H9 (cell line): ENCODE results near the gene BOLA3. TPM values are rescaled to one million over a fixed set of nuclear protein-coding genes. Genes with fewer than 3 reads are reported as not detected.

Source experiments
- DNase-seq: peaks from one replicate; pipeline ENCODE4 v3.0.0-alpha.2; 2017
- H2AFZ ChIP-seq: one replicate; pipeline ENCODE4 v1.6.1; 2013; ENCODE audit warnings: mild to moderate bottlenecking, low read length, control low read depth, moderate library complexity
- H2AK5ac ChIP-seq: 2 replicates; pipeline ENCODE4 v1.6.1; 2013; ENCODE audit warnings: low read length, control low read depth, mixed read lengths; ENCODE audit not compliant: insufficient read length
- H2BK120ac ChIP-seq: one replicate; pipeline ENCODE4 v1.6.1; 2013; ENCODE audit warnings: low read depth, mild to moderate bottlenecking, low read length, control low read depth, inconsistent platforms; ENCODE audit not compliant: poor library complexity, severe bottlenecking
- H2BK12ac ChIP-seq: 2 replicates; pipeline ENCODE4 v1.6.1; 2013; ENCODE audit warnings: low read length, control low read depth, mixed read lengths, low read depth; ENCODE audit not compliant: insufficient read length
- H2BK15ac ChIP-seq: 2 replicates; pipeline ENCODE4 v1.6.1; 2013; ENCODE audit warnings: low read depth, low read length, control low read depth
- H2BK20ac ChIP-seq: one replicate; pipeline ENCODE4 v1.6.1; 2013; ENCODE audit warnings: low read depth, mild to moderate bottlenecking, low read length, control low read depth, inconsistent platforms; ENCODE audit not compliant: poor library complexity, severe bottlenecking
- H2BK5ac ChIP-seq: 2 replicates; pipeline ENCODE4 v1.6.1; 2013; ENCODE audit warnings: low read length, control low read depth, mixed read lengths; ENCODE audit not compliant: insufficient read length
- H3K14ac ChIP-seq: 2 replicates; pipeline ENCODE4 v1.6.1; 2013; ENCODE audit warnings: low read length, control low read depth; ENCODE audit not compliant: insufficient read depth
- H3K18ac ChIP-seq: 2 replicates; pipeline ENCODE4 v1.6.1; 2013; ENCODE audit warnings: low read depth, mild to moderate bottlenecking, mixed read lengths, low read length, control low read depth; ENCODE audit not compliant: insufficient read length
- H3K23ac ChIP-seq: 2 replicates; pipeline ENCODE4 v1.6.1; 2013; ENCODE audit warnings: low read length, control low read depth, mixed read lengths, low read depth; ENCODE audit not compliant: insufficient read length
- H3K23me2 ChIP-seq: 2 replicates; pipeline ENCODE4 v1.6.1; 2013; ENCODE audit warnings: low read depth, mild to moderate bottlenecking, mixed read lengths, low read length, control low read depth; ENCODE audit not compliant: insufficient read length, poor library complexity, severe bottlenecking
- H3K27ac ChIP-seq: 2 replicates; pipeline ENCODE4 v1.5.1; 2013; ENCODE audit warnings: low read length, control low read depth, mixed read lengths, low read depth; ENCODE audit not compliant: insufficient read length
- H3K27me3 ChIP-seq: 2 replicates; pipeline ENCODE4 v1.6.1; 2013; ENCODE audit warnings: low read length, control low read depth, inconsistent platforms; ENCODE audit not compliant: insufficient read depth
- H3K4ac ChIP-seq: 2 replicates; pipeline ENCODE4 v1.6.1; 2013; ENCODE audit warnings: low read depth, mild to moderate bottlenecking, control low read depth, inconsistent platforms, low read length, moderate library complexity
- H3K4me1 ChIP-seq: 2 replicates; pipeline ENCODE4 v1.6.1; 2013; ENCODE audit warnings: low read length, control low read depth, inconsistent platforms; ENCODE audit not compliant: insufficient read depth
- H3K4me2 ChIP-seq: 2 replicates; pipeline ENCODE4 v1.6.1; 2013; ENCODE audit warnings: low read length, control low read depth, mixed read lengths; ENCODE audit not compliant: insufficient read length, insufficient read depth
- H3K56ac ChIP-seq: 2 replicates; pipeline ENCODE4 v1.6.1; 2013; ENCODE audit warnings: low read depth, mild to moderate bottlenecking, mixed read lengths, low read length, control low read depth; ENCODE audit not compliant: insufficient read length
- H3K79me1 ChIP-seq: 2 replicates; pipeline ENCODE4 v1.6.1; 2013; ENCODE audit warnings: low read depth, mild to moderate bottlenecking, moderate library complexity, low read length, control low read depth, inconsistent platforms; ENCODE audit not compliant: insufficient read depth, poor library complexity, severe bottlenecking
- H3K79me2 ChIP-seq: 2 replicates; pipeline ENCODE4 v1.6.1; 2013; ENCODE audit warnings: low read length, control low read depth, inconsistent platforms; ENCODE audit not compliant: insufficient read depth
- H3K9ac ChIP-seq: 2 replicates; pipeline ENCODE4 v1.6.1; 2013; ENCODE audit warnings: low read length, control low read depth, mixed read lengths; ENCODE audit not compliant: insufficient read length; ENCODE audit errors: extremely low read depth
- H3K9me3 ChIP-seq: one replicate; pipeline ENCODE4 v1.6.1; 2013; ENCODE audit warnings: low read depth, low read length, inconsistent platforms; ENCODE audit not compliant: control insufficient read depth
- H3T11ph ChIP-seq: one replicate; pipeline ENCODE4 v1.6.1; 2013; ENCODE audit warnings: mild to moderate bottlenecking, low read length, control low read depth, inconsistent platforms
- H4K20me1 ChIP-seq: one replicate; pipeline ENCODE4 v1.6.1; 2013; ENCODE audit not compliant: control insufficient read depth, insufficient read length, insufficient read depth
- H4K5ac ChIP-seq: 2 replicates; pipeline ENCODE4 v1.6.1; 2013; ENCODE audit warnings: low read depth, mild to moderate bottlenecking, mixed read lengths, low read length, control low read depth; ENCODE audit not compliant: insufficient read length
- H4K8ac ChIP-seq: replicated peaks from 2 replicates; pipeline ENCODE4 v1.6.1; 2013; ENCODE audit warnings: low read length, control low read depth, mixed read lengths, low read depth; ENCODE audit not compliant: insufficient read length
- H4K91ac ChIP-seq: 2 replicates; pipeline ENCODE4 v1.6.1; 2013; ENCODE audit warnings: low read depth, mild to moderate bottlenecking, moderate library complexity, mixed read lengths, low read length, control low read depth; ENCODE audit not compliant: insufficient read length
- H3K27ac Mint-ChIP-seq, 3 experiments: 2 replicates in 2 of 3; 3 replicates in 1 of 3; pipeline ENCODE4 v1.8.0; 2020 to 2021; ENCODE audit warnings: mixed read lengths in 3 of 3, mild to moderate bottlenecking in 1 of 3, moderate library complexity in 1 of 3
- H3K27me3 Mint-ChIP-seq: 2 replicates; pipeline ENCODE4 v1.8.0; 2021; ENCODE audit warnings: low read depth, mild to moderate bottlenecking, moderate library complexity, mixed read lengths
- H3K36me3 Mint-ChIP-seq, 3 experiments: 2 replicates in 2 of 3; 3 replicates in 1 of 3; pipeline ENCODE4 v1.8.0; 2020 to 2021; ENCODE audit warnings: low read depth in 3 of 3, mixed read lengths in 3 of 3; ENCODE audit not compliant: insufficient read depth in 1 of 3
- H3K4me1 Mint-ChIP-seq, 2 experiments: 2 replicates each; pipeline ENCODE4 v1.8.0; 2020; ENCODE audit warnings: mixed read lengths in 2 of 2
- H3K4me3 Mint-ChIP-seq, 2 experiments: 2 replicates in 1 of 2; 3 replicates in 1 of 2; pipeline ENCODE4 v1.8.0; 2020 to 2021; ENCODE audit warnings: mild to moderate bottlenecking in 2 of 2, mixed read lengths in 2 of 2, moderate library complexity in 1 of 2
- H3K9me3 Mint-ChIP-seq, 2 experiments: 2 replicates in 1 of 2; 3 replicates in 1 of 2; pipeline ENCODE4 v1.8.0; 2020; ENCODE audit warnings: mild to moderate bottlenecking in 2 of 2, mixed read lengths in 2 of 2, moderate library complexity in 1 of 2
- CTCF ChIP-seq: fragments of 200-600 bp; sonication (generic); conservative IDR thresholded peaks from 3 replicates; pipeline ENCODE4 v1.8.0; 2021; ENCODE audit warnings: antibody characterized with exemption, mild to moderate bottlenecking
- WGBS: extraction: QIAGEN DNeasy Blood & Tissue Kit; methylation state at CpG from one replicate; pipeline ENCODE4 v1.1.7; 2013; ENCODE audit warnings: missing lambda C conversion rate, low lambda C conversion rate, mixed read lengths; ENCODE audit not compliant: insufficient read length; ENCODE audit errors: extremely low coverage; 5-methylcytosine and 5-hydroxymethylcytosine counted together
- total RNA-seq: library from RNA; stranded (reverse); gene quantifications from 2 replicates; pipeline ENCODE4 v1.2.1, GENCODE V29; 2021

BOLA3 gene
- total RNA-seq, 1 experiment from 2014 or later = 45.0 TPM

GRCh38 chr2:74148457-74149246 is 940 bp upstream of the BOLA3 start:
- H3K9ac ChIP-seq = peak overlapping the region; percentile 77
- H2BK15ac ChIP-seq = no peak overlapping the region
- DNase-seq = peak; percentile 33
- H3K27ac Mint-ChIP-seq = no peak overlapping the region
- H3K14ac ChIP-seq = peak overlapping the region; percentile 37; the same call in 1 of the 2 replicates
- H3K27me3 ChIP-seq = no peaks in the 10 kb centered on the region
- H3K18ac ChIP-seq = no peak overlapping the region
- H3K23me2 ChIP-seq = peaks cover 13% of the 10 kb centered on the region
- no peaks in the 10 kb centered on the region for H3K9me3 ChIP-seq
- H3K79me1 ChIP-seq = no peaks in the 10 kb centered on the region
- no peak overlapping the region for H2BK12ac ChIP-seq
- H3K4me2 ChIP-seq = peak overlapping the region; percentile 58
- no peak overlapping the region for H3K23ac ChIP-seq
- H2AK5ac ChIP-seq = no peak overlapping the region
- no peak overlapping the region for H2BK5ac ChIP-seq
- H3K36me3 Mint-ChIP-seq = peaks cover 0 to 19% (median 15%) of the 10 kb centered on the region in 3 experiments; a peak in 5 of 7 replicates
- H3K27me3 Mint-ChIP-seq = no peaks in the 10 kb centered on the region
- H3K79me2 ChIP-seq = no peaks in the 10 kb centered on the region
- no peak overlapping the region for H2BK120ac ChIP-seq
- peaks cover 3 to 7% of the 10 kb centered on the region in 2 experiments; a peak in 2 of 4 replicates for H3K4me1 Mint-ChIP-seq
- H3K4ac ChIP-seq = no peak overlapping the region
- H4K8ac ChIP-seq = no peak overlapping the region
- H4K91ac ChIP-seq = no peak overlapping the region
- H3K4me1 ChIP-seq = no peaks in the 10 kb centered on the region
- no peaks in the 10 kb centered on the region for H4K20me1 ChIP-seq
- H2BK20ac ChIP-seq = no peak overlapping the region
- H3K27ac ChIP-seq = no peak overlapping the region
- no peak overlapping the region for H3K4me3 Mint-ChIP-seq
- TF ChIP-seq CTCF = no peak
- no peak overlapping the region for H4K5ac ChIP-seq
- no peak overlapping the region for H2AFZ ChIP-seq
- WGBS = no CpG with 5 or more reads among the region's 16 CpGs
- H3K56ac ChIP-seq = no peak overlapping the region
- H3T11ph ChIP-seq = no peak overlapping the region
- no peaks in the 10 kb centered on the region for H3K9me3 Mint-ChIP-seq
